A549 treated with ZK216348 at 1 μM for 4 hours (cell line): ENCODE results near the gene HENMT1. TPM values are rescaled to one million over a fixed set of nuclear protein-coding genes. Genes with fewer than 3 reads are reported as not detected.

Source experiments
- total RNA-seq: library from RNA; stranded (reverse); fragments of 200-300 nt; extraction: Qiagen RNA extraction; gene quantifications from 5 replicates; pipeline ENCODE4 v1.2.3, GENCODE V29; 2022; ENCODE audit warnings: low read depth

HENMT1 gene
- total RNA-seq: 4.0 to 5.3 TPM (median 4.3 TPM) in 5 replicates

DNA sequence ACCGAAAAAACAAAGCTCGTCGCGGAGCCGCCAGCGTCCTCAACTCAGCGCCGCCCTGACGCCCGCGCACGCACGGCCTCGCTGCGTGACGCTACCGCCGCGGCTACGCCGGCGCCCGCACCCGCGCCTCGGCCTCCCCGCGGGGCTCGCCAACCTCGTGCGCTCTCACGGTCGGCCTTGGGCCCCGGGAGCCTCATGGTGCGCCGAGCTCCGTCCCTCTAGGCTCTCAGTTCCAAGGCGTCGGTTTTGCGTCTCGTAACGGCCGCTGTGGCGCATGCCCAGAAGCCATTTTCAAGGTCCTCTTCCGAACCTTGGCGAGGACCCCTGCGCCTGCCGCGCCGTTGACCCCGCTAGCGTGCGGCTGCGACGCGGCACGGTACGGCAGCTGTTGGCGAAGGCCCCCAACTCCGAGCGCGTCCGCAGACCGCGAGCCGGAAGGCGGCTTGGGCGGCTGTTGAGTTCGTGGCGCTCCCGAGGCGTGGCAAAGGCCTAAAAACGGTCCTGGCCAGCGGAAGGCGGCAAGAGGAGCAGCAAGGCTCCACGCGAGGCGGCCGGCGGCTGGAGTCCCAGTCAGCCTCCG is at the start of gene HENMT1:
TSS of gene HENMT1 (minus strand) at position 64 of the 580 bp plus-strand sequence. CDS start 1,209 bp downstream, outside the sequence.

DNA sequence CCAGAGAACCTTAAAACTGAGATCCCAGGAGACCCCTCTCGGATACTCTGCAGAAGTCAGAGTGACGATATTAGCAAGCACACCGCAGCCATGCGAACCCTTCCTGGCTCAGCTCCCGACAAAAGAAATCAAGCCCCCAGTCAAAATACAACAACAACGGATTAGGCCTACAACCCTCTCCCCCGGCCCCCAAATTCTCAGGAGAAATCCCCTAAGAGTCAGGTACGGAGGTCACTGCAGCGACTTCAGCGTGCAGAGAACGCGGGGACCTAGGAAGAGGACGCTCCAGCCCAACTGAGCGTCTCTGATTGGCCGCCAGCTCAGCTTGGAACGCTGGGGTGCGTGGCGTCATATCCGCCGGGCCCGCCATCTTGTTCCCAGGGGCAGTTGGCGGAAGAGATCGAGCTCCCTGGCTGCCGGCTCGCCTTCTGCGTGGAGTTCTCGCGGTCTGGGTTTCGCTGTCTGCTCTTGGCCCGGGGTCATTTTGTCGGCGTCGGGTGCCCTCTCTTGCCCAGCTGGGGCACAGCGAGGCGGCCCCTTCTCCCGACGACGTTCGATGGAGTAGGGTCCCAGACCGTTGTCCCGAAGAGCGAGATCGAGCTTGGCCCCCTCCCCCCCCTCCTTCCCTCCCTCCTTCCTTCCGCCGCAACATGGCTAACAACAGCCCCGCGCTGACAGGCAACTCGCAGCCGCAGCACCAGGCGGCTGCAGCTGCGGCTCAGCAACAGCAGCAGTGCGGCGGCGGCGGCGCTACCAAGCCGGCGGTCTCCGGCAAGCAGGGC is 31.2 kb upstream of the HENMT1 start, which contains the start of gene PRPF38B:
TSS of gene PRPF38B (plus strand) at position 369 of the 782 bp plus-strand sequence. CDS start at position 651, 282 bp downstream.

Other genes with a start within 250 kb of the HENMT1 start
- gene NBPF6, start 210.8 kb downstream of the HENMT1 start, total RNA-seq: 0.26 TPM in 1 of 5 replicates, not detected in the others
- gene EEIG2, start 101.0 kb downstream of the HENMT1 start, total RNA-seq: 2.9 to 7.3 TPM (median 5.8 TPM) in 5 replicates
- 16.9 to 27.7 TPM (median 23.8 TPM) in 5 replicates for gene PRPF38B, start 31.2 kb upstream of the HENMT1 start, total RNA-seq
- gene FNDC7, start 51.8 kb upstream of the HENMT1 start, total RNA-seq: 0.05 TPM in 1 of 5 replicates, not detected in the others
- 12.5 to 25.6 TPM (median 19.7 TPM) in 5 replicates for gene STXBP3, start 85.6 kb upstream of the HENMT1 start, total RNA-seq
- 1.0 to 2.7 TPM (median 1.3 TPM) in 5 replicates for gene AKNAD1, start 196.0 kb upstream of the HENMT1 start, total RNA-seq
- 16.3 to 25.4 TPM (median 20.0 TPM) in 5 replicates for gene GPSM2, start 215.9 kb upstream of the HENMT1 start, total RNA-seq